ENCODE data around the gene GALR1.

The GALR1 gene

DNA sequence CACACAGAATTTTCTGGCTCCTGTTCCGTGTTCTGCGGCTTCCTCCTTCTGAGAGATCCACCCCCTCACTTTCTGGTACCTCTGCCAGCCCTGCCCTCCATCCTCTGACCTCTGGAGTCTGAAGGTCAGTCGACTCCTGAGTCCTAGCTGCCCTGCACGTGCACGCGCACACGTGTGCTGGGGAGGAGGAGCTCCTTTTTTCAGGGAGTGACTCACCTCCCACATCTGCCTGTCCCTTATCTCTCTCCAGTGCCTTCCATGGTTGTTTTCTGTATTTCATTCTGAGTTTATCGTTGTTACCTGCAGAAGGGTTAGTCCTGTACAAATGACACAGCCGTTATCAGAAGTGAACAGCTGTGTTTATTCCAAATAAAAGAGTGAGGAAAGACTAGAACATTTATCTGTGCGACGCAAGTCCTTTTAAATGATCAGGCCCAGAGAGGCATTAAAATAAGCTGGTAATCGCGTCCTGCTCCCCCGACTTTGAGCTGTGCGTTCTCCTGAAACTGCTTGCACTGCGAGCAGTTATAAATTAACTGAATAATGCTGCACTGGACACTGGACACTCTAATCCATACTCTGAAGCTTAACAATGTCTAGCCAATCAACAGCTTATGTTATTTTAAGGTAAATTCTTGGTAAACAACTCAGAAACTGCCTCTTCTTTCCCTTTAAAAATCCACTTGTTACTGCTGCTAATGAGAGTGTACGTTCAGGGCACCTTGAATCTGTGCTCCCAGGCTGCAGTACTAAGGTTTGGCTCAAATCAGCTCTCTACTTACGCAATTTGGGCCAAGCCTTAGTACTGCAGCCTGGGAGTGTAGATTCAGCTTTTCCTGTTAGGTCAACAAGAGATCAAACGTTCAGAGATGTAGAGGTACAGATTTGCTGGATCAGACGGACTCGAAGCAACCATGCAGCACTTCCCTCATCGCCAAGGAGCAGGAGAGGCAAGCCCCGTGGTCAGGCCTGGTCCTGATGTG, 72.5 kb downstream of the GALR1 start:
- DNase-seq (ENCODE audit: low spot score), result no peak

DNA sequence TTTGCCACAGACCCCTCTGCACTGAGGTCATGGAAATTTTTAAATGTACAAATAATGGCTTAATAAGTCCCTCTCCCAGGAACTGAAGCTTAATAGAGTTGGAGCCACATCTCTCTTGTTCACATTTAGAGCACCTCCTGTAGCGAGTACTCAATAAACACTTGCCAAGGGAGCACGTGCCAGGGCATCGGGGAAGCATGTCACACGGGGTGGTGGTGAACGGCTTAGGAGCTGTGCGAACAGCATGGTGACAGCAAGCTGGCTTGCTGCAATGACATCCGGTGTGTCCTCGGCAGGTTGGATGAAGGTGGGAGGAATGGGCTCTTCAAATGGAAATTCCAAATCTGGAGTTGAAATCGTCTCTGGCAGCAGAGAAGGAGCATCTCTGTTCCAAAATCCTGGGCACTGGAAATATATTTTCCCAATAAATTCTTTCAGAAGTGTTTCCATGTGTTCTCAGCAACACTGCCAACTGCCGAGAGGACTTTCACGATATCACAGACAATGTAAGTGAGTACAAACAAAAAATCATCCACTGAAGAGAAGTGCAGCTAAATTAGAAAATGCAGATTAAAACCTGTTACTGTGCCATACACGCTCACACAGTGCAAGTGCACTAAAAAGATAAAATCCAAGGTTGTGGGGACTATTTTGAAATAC, 74.1 kb downstream of the GALR1 start:
- DNase-seq (ENCODE audit: low spot score), result no peak
